GM19463 (cell line): ENCODE data around the gene CHRNA9.
A peak's percentile ranks its signal among the peaks of the same experiment; 100 is the strongest.
"Not testable (repeated sequence)": the region's sequence is repeated elsewhere in the genome, so short reads cannot be mapped to it uniquely, and the experiment has no call there.

Experiments
- ATAC-seq: cut with Tn5 transposase; IDR thresholded peaks from one replicate; pipeline ENCODE4 v1.9.1; 2021; ENCODE audit warnings: mild to moderate bottlenecking, moderate library complexity; ENCODE audit not compliant: unreplicated experiment

CHRNA9 gene

GRCh38 chr4:40334591-40335524 is at the start of gene CHRNA9:
Gene CHRNA9, plus strand, starts transcription at chr4:40335333. Its CDS starts 135 bp downstream, at chr4:40335468.
- ATAC-seq = no peak

GRCh38 chr4:40285692-40286091 is 49.4 kb upstream of the CHRNA9 start:
- ATAC-seq = no peak

GRCh38 chr4:40288566-40288965 is 46.6 kb upstream of the CHRNA9 start:
- no peak for ATAC-seq

GRCh38 chr4:40289366-40290188 is 45.6 kb upstream of the CHRNA9 start:
- no peak for ATAC-seq

- ATAC-seq = not testable (repeated sequence)
These were observed 44.4 kb upstream of the CHRNA9 start for GRCh38 chr4:40290611-40291186.

- ATAC-seq = no peak
These were observed 42.8 kb upstream of the CHRNA9 start for GRCh38 chr4:40292313-40292759.

- ATAC-seq = no peak
These were observed 40.8 kb upstream of the CHRNA9 start for GRCh38 chr4:40294339-40294738.

- not testable (repeated sequence) for ATAC-seq
These were observed 40.1 kb upstream of the CHRNA9 start for GRCh38 chr4:40295030-40295429.

- no peak for ATAC-seq
These were observed 39.6 kb upstream of the CHRNA9 start for GRCh38 chr4:40295572-40295971.

- no peak for ATAC-seq
These were observed 36.0 kb upstream of the CHRNA9 start for GRCh38 chr4:40299126-40299525.

- no peak for ATAC-seq
These were observed 35.3 kb upstream of the CHRNA9 start for GRCh38 chr4:40299811-40300292.

- ATAC-seq = no peak
These were observed 34.6 kb upstream of the CHRNA9 start for GRCh38 chr4:40300371-40301162.

GRCh38 chr4:40301603-40302002 is 33.5 kb upstream of the CHRNA9 start:
- ATAC-seq = peak; percentile 67

- ATAC-seq = no peak
These were observed 31.4 kb upstream of the CHRNA9 start for GRCh38 chr4:40303751-40304150.

- peak; percentile 40 for ATAC-seq
These were observed 29.6 kb upstream of the CHRNA9 start for GRCh38 chr4:40305328-40306170.

GRCh38 chr4:40306226-40306625 is 28.9 kb upstream of the CHRNA9 start:
- ATAC-seq = no peak

- no peak for ATAC-seq
These were observed 28.2 kb upstream of the CHRNA9 start for GRCh38 chr4:40306976-40307375.

GRCh38 chr4:40307627-40308497 is 27.3 kb upstream of the CHRNA9 start:
- peak; percentile 33 for ATAC-seq
